Measurements from ENCODE around the gene OR9K2.
"Not testable (repeated sequence)": the region's sequence is repeated elsewhere in the genome, so short reads cannot be mapped to it uniquely, and the experiment has no call there.

OR9K2 gene, protein sequence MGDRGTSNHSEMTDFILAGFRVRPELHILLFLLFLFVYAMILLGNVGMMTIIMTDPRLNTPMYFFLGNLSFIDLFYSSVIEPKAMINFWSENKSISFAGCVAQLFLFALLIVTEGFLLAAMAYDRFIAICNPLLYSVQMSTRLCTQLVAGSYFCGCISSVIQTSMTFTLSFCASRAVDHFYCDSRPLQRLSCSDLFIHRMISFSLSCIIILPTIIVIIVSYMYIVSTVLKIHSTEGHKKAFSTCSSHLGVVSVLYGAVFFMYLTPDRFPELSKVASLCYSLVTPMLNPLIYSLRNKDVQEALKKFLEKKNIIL

DNA sequence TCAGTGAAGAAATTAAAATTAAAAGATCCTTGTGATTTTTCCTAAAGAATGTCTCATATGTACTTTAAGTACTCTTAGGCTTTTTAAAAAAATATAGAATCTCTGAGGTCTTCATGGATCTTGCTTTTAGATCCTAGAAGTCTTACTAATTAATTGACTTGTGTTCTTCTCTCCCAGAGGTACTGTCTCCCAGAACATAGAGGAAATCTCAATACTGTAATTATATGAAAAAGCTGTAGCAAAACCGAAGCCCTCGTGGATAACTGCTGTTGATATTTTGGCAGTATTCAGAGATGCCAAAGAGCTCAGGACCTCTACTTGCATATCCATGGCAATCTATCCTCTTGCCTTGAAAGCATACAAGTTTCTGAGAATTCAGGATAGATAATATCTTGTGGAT, at the start of gene OR9K2:
OR9K2 (plus strand) TSS at position 301 of the 400 bp plus-strand sequence. CDS start 3,429 bp downstream, outside the sequence.
- no peak for DNase-seq (ENCODE audit: low read depth, low spot score)

DNA sequence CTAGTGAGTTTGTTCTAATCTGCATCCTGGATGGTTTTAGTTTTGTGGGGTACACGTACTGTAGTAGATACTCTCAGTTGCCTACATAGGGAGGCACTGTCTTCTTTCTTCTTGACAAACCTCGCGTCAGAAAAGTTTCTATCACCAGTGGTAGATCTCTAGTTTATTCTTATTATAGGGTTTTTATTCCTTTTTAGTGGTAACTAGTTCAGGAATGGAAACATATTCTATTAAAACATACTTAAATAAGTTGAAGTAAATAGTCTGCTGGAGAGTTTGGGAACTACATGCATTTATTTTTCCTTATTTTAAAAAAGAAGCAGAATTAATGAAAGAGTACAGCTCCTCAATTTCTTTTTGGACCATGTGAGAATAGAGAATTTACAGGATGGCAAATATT, 33.6 kb upstream of the OR9K2 start:
- no peak for DNase-seq (ENCODE audit: low read depth, low spot score)

DNA sequence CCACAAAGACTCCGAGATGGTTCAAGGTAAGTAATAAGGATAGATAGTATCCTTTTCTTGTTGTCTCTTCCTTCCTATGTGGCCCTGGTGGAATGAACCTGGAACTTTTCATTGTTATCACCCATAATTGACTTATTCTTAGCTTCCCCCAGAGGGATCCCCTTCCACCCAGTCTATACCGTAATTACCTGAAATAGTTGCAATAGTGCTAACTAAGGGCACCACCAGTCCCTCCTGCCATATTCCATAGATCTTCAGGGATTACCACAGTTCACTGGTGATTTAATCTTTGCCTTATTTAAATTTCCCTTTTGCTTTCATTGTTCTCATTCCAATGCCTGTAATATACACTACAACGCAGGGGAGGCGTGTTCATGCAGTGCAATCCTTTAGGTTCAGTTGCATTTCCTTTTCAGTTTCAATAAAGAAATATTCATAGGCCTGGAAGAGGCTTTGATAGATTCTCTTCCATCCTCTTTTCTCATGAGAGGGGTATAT, 13.8 kb upstream of the OR9K2 start:
- DNase-seq (ENCODE audit: low read depth, low spot score), result no peak

- DNase-seq (ENCODE audit: low read depth, low spot score), result no peak
Observed at GRCh38 chr12:55116152-55116551, 10.1 kb upstream of the OR9K2 start.

- no peak for DNase-seq (ENCODE audit: low read depth, low spot score)
Observed at GRCh38 chr12:55132816-55133215, 6.6 kb downstream of the OR9K2 start.

DNA sequence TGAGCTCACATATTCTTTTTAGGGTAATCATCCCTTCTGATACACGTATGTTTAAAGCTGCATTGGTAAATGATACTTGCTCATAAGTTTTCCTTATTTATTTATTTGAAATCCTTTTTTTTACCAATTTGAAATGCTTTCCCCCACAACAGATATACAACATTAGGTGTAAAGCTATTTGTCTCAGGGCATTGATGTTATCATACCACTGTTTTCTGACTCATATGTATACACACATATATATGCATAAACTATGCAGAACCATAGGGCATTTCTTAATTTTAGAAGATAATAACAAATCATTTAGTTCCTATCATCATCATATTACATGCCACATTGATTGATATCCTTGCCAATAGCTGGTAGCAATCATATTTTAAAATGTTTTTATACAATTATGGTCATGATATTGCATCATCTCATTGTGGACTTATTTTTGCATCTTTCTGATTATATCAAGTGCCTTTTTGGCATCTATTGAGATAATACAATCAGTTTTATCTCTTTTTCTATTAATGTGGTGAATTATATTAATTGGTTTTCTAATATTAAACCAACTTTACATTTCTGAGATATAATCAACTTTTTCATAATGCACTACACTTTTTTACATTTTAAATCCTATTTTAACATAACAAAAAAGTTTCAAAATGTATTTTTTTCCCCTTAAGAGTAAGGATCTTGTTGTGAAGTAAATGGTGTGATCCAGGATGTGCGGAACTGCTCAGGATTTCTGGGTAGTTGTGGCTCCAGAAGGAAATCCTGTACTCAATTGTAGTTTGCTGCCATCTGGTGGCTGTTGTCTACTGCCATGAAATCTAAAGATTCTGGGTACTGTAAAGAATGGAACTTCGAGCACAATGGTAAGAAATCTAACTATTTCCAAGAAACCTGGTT, 16.7 kb downstream of the OR9K2 start:
- DNase-seq (ENCODE audit: low read depth, low spot score), result peak; percentile 15

GRCh38 chr12:55143566-55143870, 17.3 kb downstream of the OR9K2 start:
- DNase-seq (ENCODE audit: low read depth, low spot score), result no peak

GRCh38 chr12:55167010-55167640, 40.9 kb downstream of the OR9K2 start:
- not testable (repeated sequence) for DNase-seq (ENCODE audit: low read depth, low spot score)

DNA sequence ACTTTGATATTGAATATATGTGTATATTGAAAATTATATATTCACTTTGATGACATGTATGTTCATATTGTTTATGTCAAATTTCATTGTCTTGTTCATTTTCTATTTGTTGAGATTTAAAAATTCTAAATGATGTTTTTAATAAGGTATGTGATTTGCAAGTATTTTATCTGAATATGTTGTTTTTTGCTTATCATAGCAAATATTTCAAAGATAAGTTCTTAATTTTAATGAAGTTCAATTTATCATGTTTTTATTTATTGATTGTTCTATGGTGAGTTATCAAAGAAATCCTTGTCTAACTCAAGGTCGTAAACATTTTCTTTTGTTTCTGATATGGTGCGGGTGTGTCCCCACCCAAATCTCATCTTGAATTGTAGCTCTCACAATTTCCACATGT, 45.2 kb downstream of the OR9K2 start:
- DNase-seq (ENCODE audit: low read depth, low spot score), result no peak

- not testable (repeated sequence) for DNase-seq (ENCODE audit: low read depth, low spot score)
Observed at GRCh38 chr12:55171846-55172245, 45.6 kb downstream of the OR9K2 start.

DNA sequence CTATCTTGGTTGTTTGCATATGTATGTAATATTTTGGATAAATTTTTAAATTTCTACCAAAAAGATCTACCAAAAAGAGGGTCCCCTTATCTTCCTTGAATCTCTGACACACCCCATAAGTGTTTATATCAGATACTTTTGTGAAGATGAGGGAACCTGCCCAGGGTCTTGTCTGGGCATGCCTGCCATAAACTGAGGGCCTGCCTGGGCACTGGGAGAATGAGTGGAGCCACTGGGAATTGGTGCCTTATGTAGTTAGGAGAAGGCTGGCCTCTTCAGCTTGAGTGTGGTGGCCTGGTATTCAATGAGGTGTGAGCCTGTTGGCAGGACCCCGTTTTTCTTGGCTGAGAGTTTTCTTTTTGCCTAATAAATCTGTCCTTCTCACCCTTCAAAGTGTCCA, 46.5 kb downstream of the OR9K2 start:
- no peak for DNase-seq (ENCODE audit: low read depth, low spot score)

DNA sequence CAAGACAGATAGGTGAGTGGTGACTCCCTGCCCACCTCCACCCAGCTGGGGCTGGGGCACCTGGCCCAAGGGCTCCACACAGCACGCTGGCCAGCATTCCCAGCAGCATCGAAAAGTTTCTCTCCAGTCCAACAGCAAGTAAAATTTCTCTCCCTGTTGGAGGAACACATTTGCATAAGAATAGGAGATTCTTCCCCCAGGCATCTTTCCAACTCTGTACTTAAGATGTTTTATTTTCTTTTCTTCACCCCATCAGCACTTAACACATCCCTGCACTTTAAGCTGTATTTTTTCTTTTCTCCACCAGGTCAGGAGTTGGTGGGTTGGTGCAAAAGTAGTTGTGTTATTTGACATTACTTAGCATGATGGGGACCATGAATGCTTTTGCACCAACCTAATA, 47.2 kb downstream of the OR9K2 start:
- DNase-seq (ENCODE audit: low read depth, low spot score), result no peak
